Endodermal cell (in vitro differentiated cells): ENCODE data around the gene PTX3. TPM values are rescaled to one million over a fixed set of nuclear protein-coding genes. Genes with fewer than 3 reads are reported as not detected.

Source experiments
- DNase-seq: peaks from one replicate; pipeline ENCODE4 v3.0.0-alpha.2; 2017
- H3K27ac ChIP-seq: 2 replicates; pipeline ENCODE4 v1.5.1; 2013; ENCODE audit warnings: mild to moderate bottlenecking, low read depth, low read length, moderate library complexity
- H3K27me3 ChIP-seq: 2 replicates; pipeline ENCODE4 v1.6.1; 2013; ENCODE audit warnings: mild to moderate bottlenecking, low read length, moderate library complexity; ENCODE audit not compliant: insufficient read depth, control insufficient read depth, poor library complexity, severe bottlenecking
- H3K36me3 ChIP-seq: 2 replicates; pipeline ENCODE4 v1.7.0; 2013; ENCODE audit warnings: mild to moderate bottlenecking, low read length, moderate library complexity; ENCODE audit not compliant: control insufficient read depth, insufficient read depth
- H3K4me1 ChIP-seq: one replicate; pipeline ENCODE4 v1.7.0; 2013; ENCODE audit warnings: low read length; ENCODE audit not compliant: control insufficient read depth, insufficient read depth
- H3K4me3 ChIP-seq: 2 replicates; pipeline ENCODE4 v1.5.1; 2013; ENCODE audit warnings: mild to moderate bottlenecking, low read length, moderate library complexity
- H3K9ac ChIP-seq: 2 replicates; pipeline ENCODE4 v1.6.1; 2013; ENCODE audit warnings: mild to moderate bottlenecking, low read length, moderate library complexity; ENCODE audit not compliant: poor library complexity, severe bottlenecking; ENCODE audit errors: extremely low read depth
- H3K9me3 ChIP-seq: 2 replicates; pipeline ENCODE4 v1.6.1; 2013; ENCODE audit warnings: mild to moderate bottlenecking, low read length, moderate library complexity; ENCODE audit not compliant: control insufficient read depth
- H3K27ac Mint-ChIP-seq: 2 replicates; pipeline ENCODE4 v1.8.0; 2020; ENCODE audit warnings: mixed read lengths
- H3K27me3 Mint-ChIP-seq: 2 replicates; pipeline ENCODE4 v1.8.0; 2021; ENCODE audit warnings: mild to moderate bottlenecking, mixed read lengths; ENCODE audit not compliant: insufficient read depth
- H3K36me3 Mint-ChIP-seq: 2 replicates; pipeline ENCODE4 v1.8.0; 2020; ENCODE audit warnings: low read depth, mixed read lengths
- H3K4me1 Mint-ChIP-seq: 2 replicates; pipeline ENCODE4 v1.8.0; 2020; ENCODE audit warnings: mixed read lengths
- H3K4me3 Mint-ChIP-seq: 2 replicates; pipeline ENCODE4 v1.8.0; 2020; ENCODE audit warnings: mild to moderate bottlenecking, moderate library complexity, mixed read lengths
- H3K9me3 Mint-ChIP-seq: 2 replicates; pipeline ENCODE4 v1.8.0; 2020; ENCODE audit warnings: mild to moderate bottlenecking, mixed read lengths
- CTCF ChIP-seq: fragments of 200-600 bp; sonication (generic); conservative IDR thresholded peaks from 2 replicates; pipeline ENCODE4 v1.5.0; 2021; ENCODE audit warnings: antibody characterized with exemption, mild to moderate bottlenecking
- WGBS, 2 experiments: methylation state at CpG; one replicate each; pipeline versions ENCODE4 v1.1.5 to v1.1.7; 2013; ENCODE audit warnings: missing lambda C conversion rate in 2 of 2, mixed read lengths in 1 of 2; ENCODE audit not compliant: insufficient coverage in 1 of 2, insufficient read length in 1 of 2; 5-methylcytosine and 5-hydroxymethylcytosine counted together
- total RNA-seq, 2 donors: library from RNA; stranded (reverse); fragmentation: NEBNext Ultra II Directional in 1 of 2; extraction: Animal tissue kit (Norgen Biotek cat#: 25700) in 1 of 2; gene quantifications; 2 replicates in 1 of 2; 3 replicates in 1 of 2; pipeline ENCODE4 v1.2.1, GENCODE V29; 2021

Gene PTX3
- total RNA-seq, 2 donors from 2014 or later, result 0.13 to 0.51 TPM

- Histone ChIP-seq H3K36me3 (no peaks in the 10 kb centered on the region), H3K27me3 (no peaks in the 10 kb centered on the region), H3K4me1 (no peaks in the 10 kb centered on the region), H3K27ac (no peak overlapping the region), H3K9ac (no peak overlapping the region), H3K4me3 (no peak overlapping the region), H3K9me3 (no peaks in the 10 kb centered on the region)
- no peaks in the 10 kb centered on the region for H3K9me3 Mint-ChIP-seq
- 88 to 93% methylated on average over 3 to 9 of the region's 9 CpGs for WGBS, 2 experiments
- no peak for TF ChIP-seq CTCF
- H3K27me3 Mint-ChIP-seq, result no peaks in the 10 kb centered on the region
- no peaks in the 10 kb centered on the region for H3K4me1 Mint-ChIP-seq
- no peak for DNase-seq
- no peak overlapping the region for H3K4me3 Mint-ChIP-seq
- H3K36me3 Mint-ChIP-seq, result no peaks in the 10 kb centered on the region
- no peak overlapping the region for H3K27ac Mint-ChIP-seq
These were observed 45.7 kb upstream of the PTX3 start for GRCh38 chr3:157390713-157391515.

DNA sequence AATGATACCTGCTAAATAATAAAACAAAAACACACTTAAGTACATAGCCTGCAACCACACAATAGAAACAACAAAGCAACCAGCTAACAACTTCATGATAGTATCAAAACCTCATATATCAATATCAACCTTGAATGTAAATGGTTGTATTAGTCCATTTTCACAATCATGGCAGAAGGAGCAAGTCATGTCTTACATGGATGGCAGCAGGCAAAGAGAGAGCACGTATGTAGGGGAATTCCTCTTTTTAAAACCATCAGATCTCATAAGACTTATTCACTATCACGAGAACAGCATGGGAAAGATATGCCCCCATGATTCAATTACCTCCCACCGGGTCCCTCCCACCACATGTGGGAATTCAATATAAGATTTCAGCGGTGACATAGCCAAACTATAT, 44.5 kb upstream of the PTX3 start:
- 92 to 96% methylated on average over 3 to 4 of the region's 4 CpGs for WGBS, 2 experiments

DNA sequence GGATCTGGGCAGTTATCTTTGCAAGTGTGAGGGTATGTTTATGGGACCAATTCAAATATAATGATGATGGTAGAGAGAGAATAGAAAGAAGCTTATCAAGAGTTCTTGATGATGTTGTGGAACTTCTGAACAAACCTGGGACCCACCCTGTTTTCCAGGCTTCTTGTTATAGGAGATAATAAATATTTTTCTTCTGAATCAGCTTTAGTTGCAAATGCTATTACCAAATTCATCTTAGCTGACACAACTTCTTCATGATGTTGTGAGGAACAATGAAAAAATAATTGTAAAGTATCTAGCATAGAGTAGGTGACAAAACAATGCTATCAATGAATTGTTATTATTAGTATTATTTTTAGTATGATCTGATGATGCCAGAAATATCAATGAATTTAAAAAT, 43.5 kb upstream of the PTX3 start:
- TF ChIP-seq CTCF, result no peak
- H3K4me3 Mint-ChIP-seq, result no peak overlapping the region
- H3K9me3 Mint-ChIP-seq, result no peaks in the 10 kb centered on the region
- no peak for DNase-seq
- H3K36me3 Mint-ChIP-seq, result no peaks in the 10 kb centered on the region
- H3K27ac Mint-ChIP-seq, result no peak overlapping the region
- no peaks in the 10 kb centered on the region for H3K27me3 Mint-ChIP-seq
- Histone ChIP-seq H3K4me1 (no peaks in the 10 kb centered on the region), H3K9ac (no peak overlapping the region), H3K27ac (no peak overlapping the region), H3K9me3 (no peaks in the 10 kb centered on the region), H3K4me3 (no peak overlapping the region), H3K36me3 (no peaks in the 10 kb centered on the region), H3K27me3 (no peaks in the 10 kb centered on the region)
- H3K4me1 Mint-ChIP-seq, result no peaks in the 10 kb centered on the region

More for the DNA sequence above, 44.5 kb upstream of the PTX3 start:
- Histone ChIP-seq H3K36me3 (no peaks in the 10 kb centered on the region), H3K9me3 (no peaks in the 10 kb centered on the region), H3K4me3 (no peak overlapping the region), H3K9ac (no peak overlapping the region), H3K4me1 (no peaks in the 10 kb centered on the region), H3K27ac (no peak overlapping the region), H3K27me3 (no peaks in the 10 kb centered on the region)
- no peak for TF ChIP-seq CTCF
- DNase-seq, result no peak
- Mint-ChIP-seq H3K9me3 (no peaks in the 10 kb centered on the region), H3K27me3 (no peaks in the 10 kb centered on the region), H3K27ac (no peak overlapping the region), H3K36me3 (no peaks in the 10 kb centered on the region), H3K4me3 (no peak overlapping the region), H3K4me1 (no peaks in the 10 kb centered on the region)
